HCT116 (cell line): ENCODE results near the gene ARL4C. TPM values are rescaled to one million over a fixed set of nuclear protein-coding genes. Genes with fewer than 3 reads are reported as not detected.
A peak's percentile ranks its signal among the peaks of the same experiment; 100 is the strongest.

Experiments used
- ATAC-seq: fragments of 200-7000 bp; cut with Tn5 transposase; 2 replicates; pipeline ENCODE4 v1.9.1; 2020; ENCODE audit warnings: mild to moderate bottlenecking, moderate library complexity
- BruUV-seq: library from RNA; stranded (reverse); fragments of 400-500 nt; replicated peaks from 2 replicates; lab custom pipeline; 2021; lab: Mats Ljungman, UMichigan
- CTCF ChIA-PET: fragments of 300-600 bp; sonication (Branson Sonifier 250); formaldehyde crosslinking; loops from one replicate; lab custom pipeline; 2021; ENCODE audit warnings: antibody characterized with exemption; lab: Charles Lee
- POLR2A ChIA-PET: fragments of 300-600, 350-600 bp; sonication (Branson Sonifier 250); formaldehyde crosslinking; loops from one replicate; lab custom pipeline; 2021; ENCODE audit warnings: antibody characterized with exemption; lab: Charles Lee
- RAD21 ChIA-PET, 2 experiments: fragments of 300-600 bp; sonication (Branson Sonifier 250); formaldehyde crosslinking; loops; one replicate each; lab custom pipeline; 2023; ENCODE audit warnings: low total read pairs in 2 of 2; ENCODE audit not compliant: uncharacterized antibody in 2 of 2, unreplicated experiment in 2 of 2, low non-redundant PET in 1 of 2; lab: Charles Lee
- DNase-seq: peaks from one replicate; pipeline ENCODE4 v3.0.0-alpha.2; 2010; ENCODE audit warnings: low read depth, low spot score
- H2AFZ ChIP-seq: fragments of 200-600 bp; shearing (Covaris generic), sonication (generic); 2 replicates; pipeline ENCODE4 v1.6.1; 2017; ENCODE audit warnings: low read depth, mixed run types, mixed read lengths, antibody characterized with exemption, low read length; ENCODE audit not compliant: poor library complexity, severe bottlenecking
- H3K27ac ChIP-seq: 2 replicates; pipeline ENCODE4 v1.5.1; 2012; ENCODE audit warnings: low read depth, low read length
- H3K27me3 ChIP-seq: fragments of 200-600 bp; sonication (generic); 2 replicates; pipeline ENCODE4 v1.6.1; 2016; ENCODE audit warnings: mixed run types, low read length, mixed read lengths; ENCODE audit not compliant: insufficient read depth
- H3K36me3 ChIP-seq, 2 experiments: fragments of 200-500 bp in 1 of 2; fragments of 200-600 bp in 1 of 2; sonication (Bioruptor generic) in 1 of 2; sonication (generic) in 1 of 2; 2 replicates each; pipeline versions ENCODE4 v1.5.1 to v1.6.1; 2014 to 2016; ENCODE audit warnings: low read length in 2 of 2, inconsistent platforms in 1 of 2, mixed read lengths in 1 of 2, mixed run types in 1 of 2; ENCODE audit not compliant: insufficient read depth in 2 of 2, control insufficient read depth in 1 of 2
- H3K4me1 ChIP-seq, 2 experiments: fragments of 200-600 bp in 1 of 2; sonication (generic) in 1 of 2; 2 replicates each; pipeline versions ENCODE4 v1.5.1 to v1.6.1; 2012 to 2017; ENCODE audit warnings: low read length in 2 of 2, inconsistent platforms in 1 of 2, mild to moderate bottlenecking in 1 of 2, mixed read lengths in 1 of 2, mixed run types in 1 of 2, moderate library complexity in 1 of 2; ENCODE audit not compliant: insufficient read depth in 2 of 2, control insufficient read depth in 1 of 2
- H3K4me2 ChIP-seq: fragments of 200-600 bp; sonication (generic); 2 replicates; pipeline ENCODE4 v1.6.1; 2017; ENCODE audit warnings: mixed run types, low read length, mixed read lengths
- H3K4me3 ChIP-seq, 2 experiments: fragments of 200-600 bp in 1 of 2; sonication (generic) in 1 of 2; replicated peaks in 1 of 2; 2 replicates each; pipeline ENCODE4 v1.5.1; 2011 to 2016; ENCODE audit warnings: low read length in 2 of 2, control low read depth in 1 of 2, low read depth in 1 of 2, mild to moderate bottlenecking in 1 of 2, mixed read lengths in 1 of 2, mixed run types in 1 of 2
- H3K79me2 ChIP-seq: fragments of 200-600 bp; sonication (generic); 2 replicates; pipeline ENCODE4 v1.6.1; 2017; ENCODE audit warnings: mild to moderate bottlenecking, mixed run types, low read length, moderate library complexity, mixed read lengths; ENCODE audit not compliant: insufficient read depth
- H3K9ac ChIP-seq: fragments of 200-600 bp; sonication (generic); 2 replicates; pipeline ENCODE4 v1.6.1; 2016; ENCODE audit warnings: low read length, mixed read lengths
- H3K9me2 ChIP-seq: fragments of 200-600 bp; sonication (generic), shearing (Covaris generic); 2 replicates; pipeline ENCODE4 v1.6.1; 2017; ENCODE audit warnings: mixed run types, mild to moderate bottlenecking, moderate library complexity; ENCODE audit not compliant: insufficient read depth
- H3K9me3 ChIP-seq, 2 experiments: fragments of 200-500 bp in 1 of 2; fragments of 200-600 bp in 1 of 2; sonication (Bioruptor generic) in 1 of 2; sonication (generic) in 1 of 2; 2 replicates each; pipeline ENCODE4 v1.6.1; 2014 to 2017; ENCODE audit warnings: low read length in 2 of 2, mixed read lengths in 2 of 2, inconsistent platforms in 1 of 2, low read depth in 1 of 2, mild to moderate bottlenecking in 1 of 2, mixed run types in 1 of 2, moderate library complexity in 1 of 2; ENCODE audit not compliant: control insufficient read depth in 1 of 2, insufficient read depth in 1 of 2
- H4K20me1 ChIP-seq: fragments of 200-600 bp; sonication (generic), shearing (Covaris generic); 2 replicates; pipeline ENCODE4 v1.6.1; 2017; ENCODE audit warnings: mixed run types, mild to moderate bottlenecking, moderate library complexity; ENCODE audit not compliant: insufficient read depth
- ATF3 ChIP-seq: IDR thresholded peaks from 2 replicates; pipeline ENCODE4 v1.6.1; 2012
- CEBPB ChIP-seq: IDR thresholded peaks from 2 replicates; pipeline ENCODE4 v1.6.1; 2012; ENCODE audit warnings: low read depth
- CTCF ChIP-seq, 3 experiments: fragments of 200-600 bp in 1 of 3; sonication (generic) in 1 of 3; IDR thresholded peaks in 2 of 3; conservative IDR thresholded peaks in 1 of 3; 2 replicates each; pipeline ENCODE4 v1.5.1; 2012 to 2017; ENCODE audit warnings: low read depth in 2 of 3, low read length in 2 of 3, antibody characterized with exemption in 1 of 3, borderline replicate concordance in 1 of 3, control low read depth in 1 of 3, mild to moderate bottlenecking in 1 of 3, mixed read lengths in 1 of 3, mixed run types in 1 of 3, moderate library complexity in 1 of 3; ENCODE audit not compliant: insufficient read depth in 1 of 3
- ELF1 ChIP-seq: IDR thresholded peaks from 2 replicates; pipeline ENCODE4 v1.6.1; 2012; ENCODE audit warnings: low read depth, borderline replicate concordance
- EZH2phosphoT487 ChIP-seq: fragments of 200-600 bp; IDR thresholded peaks from 2 replicates; pipeline ENCODE4 v1.6.1; 2018; ENCODE audit warnings: antibody characterized with exemption, borderline replicate concordance
- JUND ChIP-seq: IDR thresholded peaks from 2 replicates; pipeline ENCODE4 v1.6.1; 2012
- POLR2A ChIP-seq: IDR thresholded peaks from 2 replicates; pipeline ENCODE4 v1.7.0; 2011; ENCODE audit warnings: borderline replicate concordance; ENCODE audit not compliant: insufficient read depth, insufficient read length; ENCODE audit errors: extremely low read depth
- RAD21 ChIP-seq: IDR thresholded peaks from 2 replicates; pipeline ENCODE4 v1.6.1; 2012; ENCODE audit warnings: low read depth, mild to moderate bottlenecking
- TCF7L2 ChIP-seq: IDR thresholded peaks from 2 replicates; pipeline ENCODE4 v1.7.0; 2011; ENCODE audit warnings: borderline replicate concordance, inconsistent platforms; ENCODE audit not compliant: insufficient read depth, insufficient read length; ENCODE audit errors: extremely low read depth
- ZNF274 ChIP-seq: fragments of 200-500 bp; sonication (Bioruptor generic); IDR thresholded peaks from 2 replicates; pipeline ENCODE4 v1.6.1; 2014; ENCODE audit warnings: mild to moderate bottlenecking, low read depth, low read length, inconsistent platforms
- intact Hi-C: fragments of 100-400 bp; cut with micrococcal nuclease; formaldehyde crosslinking; loops from 2 replicates; pipeline ENCODE4 v1.10.0; 2022
- total RNA-seq: library from RNA; stranded (reverse); gene quantifications from one replicate; pipeline ENCODE4 v1.2.1, GENCODE V29; 2021; ENCODE audit not compliant: unreplicated experiment

The ARL4C gene
- total RNA-seq, 1 experiment from 2014 or later, result 4.1 TPM

DNA sequence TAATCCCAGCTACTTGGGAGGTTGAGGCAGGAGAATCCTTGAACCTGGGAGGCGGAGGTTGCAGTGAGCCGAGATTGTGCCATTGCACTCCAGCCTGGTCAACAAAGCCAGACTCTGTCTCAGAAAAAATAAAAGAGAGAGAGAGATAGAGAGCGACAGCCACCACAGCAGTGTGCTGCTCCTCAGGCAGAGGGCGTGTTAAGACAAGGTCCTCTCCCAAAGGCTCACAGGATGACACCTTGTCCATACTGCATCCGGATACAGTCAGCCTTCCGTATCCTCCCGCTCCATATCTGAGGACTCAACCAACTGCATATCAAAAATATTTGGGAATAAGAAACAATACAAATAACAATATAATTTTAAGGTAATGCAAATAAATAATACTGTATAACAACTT, 20.1 kb downstream of the ARL4C start:
- H3K9me2 ChIP-seq, result no peaks in the 10 kb centered on the region
- no peak overlapping the region for H3K27ac ChIP-seq
- ChIA-PET POLR2A (no interaction called here), RAD21 (no interaction called here), CTCF (no interaction called here)
- H3K27me3 ChIP-seq, result no peaks in the 10 kb centered on the region
- H2AFZ ChIP-seq, result no peak overlapping the region
- no peak for ATAC-seq
- H3K4me2 ChIP-seq, result no peak overlapping the region
- H4K20me1 ChIP-seq, result no peaks in the 10 kb centered on the region
- H3K4me3 ChIP-seq, result no peak overlapping the region
- H3K79me2 ChIP-seq, result no peaks in the 10 kb centered on the region
- no peaks in the 10 kb centered on the region for H3K4me1 ChIP-seq
- TF ChIP-seq CTCF (IDR thresholded peaks at IDR 0.05 in 2 of 3, conservative IDR thresholded peaks at IDR 0.05 in 1 of 3; ENCODE audit: borderline replicate concordance in 1 of 3, insufficient read depth in 1 of 3, low read depth in 2 of 3, low read length in 2 of 3), result 0 out of 6 replicates have a peak, but pooled peaks of 1 of the 3 experiments have one; percentile 6
- TF ChIP-seq RAD21, result 0 out of 2 replicates have a peak, but pooled peaks have one; percentile 12
- TF ChIP-seq ZNF274, result no peak
- TF ChIP-seq, all 23 proteins: peak for 2
- no peak for DNase-seq
- intact Hi-C loops, result no loop called here
- Histone ChIP-seq H3K9me3 (no peaks in the 10 kb centered on the region), H3K36me3 (no peaks in the 10 kb centered on the region), H3K9ac (no peak overlapping the region)
- BruUV-seq, result no TSS peak

DNA sequence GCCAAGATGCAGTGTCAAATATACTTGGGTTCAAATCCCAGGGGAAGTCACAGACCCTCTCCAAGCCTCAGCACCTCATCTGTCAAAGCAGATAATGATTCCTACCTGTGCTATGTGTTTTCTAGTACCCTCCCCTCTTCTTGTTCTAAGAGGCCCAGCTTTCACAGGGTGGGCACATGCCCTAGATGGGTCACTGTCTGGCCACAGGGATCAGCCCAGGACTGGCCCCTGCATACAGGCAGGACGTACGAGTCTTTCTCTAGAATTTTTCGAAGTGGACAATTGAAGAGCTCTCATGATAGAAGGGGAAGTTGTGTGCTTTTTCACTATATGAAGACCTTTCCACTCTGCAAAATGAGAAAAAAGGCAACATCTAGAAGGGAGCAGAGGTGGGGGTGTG, 22.2 kb downstream of the ARL4C start:
- TF ChIP-seq CTCF (IDR thresholded peaks at IDR 0.05 in 2 of 3, conservative IDR thresholded peaks at IDR 0.05 in 1 of 3; ENCODE audit: borderline replicate concordance in 1 of 3, insufficient read depth in 1 of 3, low read depth in 2 of 3, low read length in 2 of 3), result no peak
- TF ChIP-seq JUND, result no peak
- TF ChIP-seq TCF7L2, result no peak
- no peak for TF ChIP-seq ATF3
- no peak for TF ChIP-seq ELF1
- no peak for TF ChIP-seq CEBPB
- TF ChIP-seq POLR2A, result no peak
- TF ChIP-seq EZH2phosphoT487, result no peak
- TF ChIP-seq, all 23 proteins: peak for 0
- ATAC-seq (no peak), DNase-seq (no peak)
- Histone ChIP-seq H3K9me3 (no peaks in the 10 kb centered on the region), H3K4me1 (no peaks in the 10 kb centered on the region), H3K27ac (no peak overlapping the region), H3K79me2 (no peaks in the 10 kb centered on the region), H3K9ac (no peak overlapping the region), H3K4me3 (no peak overlapping the region), H2AFZ (no peak overlapping the region), H3K9me2 (no peaks in the 10 kb centered on the region), H3K4me2 (no peak overlapping the region), H3K36me3 (no peaks in the 10 kb centered on the region), H3K27me3 (no peaks in the 10 kb centered on the region), H4K20me1 (no peaks in the 10 kb centered on the region)
- ChIA-PET CTCF (no interaction called here), POLR2A (no interaction called here), RAD21 (no interaction called here)
- no TSS peak for BruUV-seq
- intact Hi-C loops, result no loop called here
